SU-DHL-6 (cell line): ENCODE measurements around the gene CAPN12.

Source experiments
- H2AFZ ChIP-seq: fragments of 200-600 bp; sonication (generic); 2 replicates; pipeline ENCODE4 v1.6.1; 2014; ENCODE audit warnings: low read depth, mild to moderate bottlenecking, moderate library complexity, mixed read lengths, antibody characterized with exemption, low read length; ENCODE audit not compliant: severe bottlenecking
- H3F3A ChIP-seq: fragments of 200-600 bp; shearing (Covaris generic); 2 replicates; pipeline ENCODE4 v1.6.0; 2016; ENCODE audit warnings: antibody characterized with exemption, mild to moderate bottlenecking; ENCODE audit not compliant: insufficient read depth
- H3K27ac ChIP-seq: fragments of 200-600 bp; sonication (generic); 2 replicates; pipeline ENCODE4 v1.5.1; 2016; ENCODE audit warnings: low read depth, mild to moderate bottlenecking, low read length, moderate library complexity, mixed read lengths
- H3K27me3 ChIP-seq: fragments of 200-600 bp; sonication (generic), shearing (Covaris generic); 2 replicates; pipeline ENCODE4 v1.6.0; 2014; ENCODE audit warnings: mild to moderate bottlenecking, low read length
- H3K36me3 ChIP-seq: fragments of 200-600 bp; sonication (generic); 2 replicates; pipeline ENCODE4 v1.6.1; 2014; ENCODE audit warnings: mild to moderate bottlenecking, low read length, mixed read lengths
- H3K4me2 ChIP-seq: fragments of 300-600, 200-600 bp; shearing (Covaris generic), sonication (generic); 2 replicates; pipeline ENCODE4 v1.6.0; 2014; ENCODE audit warnings: low read length, low read depth, mild to moderate bottlenecking; ENCODE audit not compliant: poor library complexity, severe bottlenecking
- H3K4me3 ChIP-seq: fragments of 200-600 bp; sonication (generic); 2 replicates; pipeline ENCODE4 v1.5.1; 2014; ENCODE audit warnings: antibody characterized with exemption, low read length, mild to moderate bottlenecking, mixed read lengths; ENCODE audit not compliant: insufficient read depth, poor library complexity, severe bottlenecking
- H3K79me2 ChIP-seq: fragments of 200-600 bp; sonication (generic); 2 replicates; pipeline ENCODE4 v1.6.1; 2014; ENCODE audit warnings: mild to moderate bottlenecking, low read length, moderate library complexity; ENCODE audit not compliant: insufficient read depth
- H3K9ac ChIP-seq: fragments of 200-600 bp; sonication (generic); 2 replicates; pipeline ENCODE4 v1.7.0; 2014; ENCODE audit warnings: mild to moderate bottlenecking, low read length
- H3K9me2 ChIP-seq: fragments of 200-600 bp; sonication (generic); replicated peaks from 2 replicates; pipeline ENCODE4 v1.6.1; 2014; ENCODE audit warnings: low read length; ENCODE audit not compliant: insufficient read depth
- H3K9me3 ChIP-seq: fragments of 200-600 bp; sonication (generic); 2 replicates; pipeline ENCODE4 v1.6.1; 2014; ENCODE audit warnings: low read length, mixed read lengths; ENCODE audit not compliant: insufficient read depth
- H4K20me1 ChIP-seq: fragments of 200-600 bp; sonication (generic); 2 replicates; pipeline ENCODE4 v1.6.1; 2014; ENCODE audit warnings: low read depth, mild to moderate bottlenecking, antibody characterized with exemption, low read length, moderate library complexity, mixed read lengths
- CTCF ChIP-seq: fragments of 200-600 bp; sonication (generic); IDR thresholded peaks from one replicate; pipeline ENCODE4 v1.5.1; 2017; ENCODE audit warnings: antibody characterized with exemption, mild to moderate bottlenecking, low read length, moderate library complexity; ENCODE audit not compliant: insufficient read depth, poor library complexity, severe bottlenecking
- EZH2phosphoT487 ChIP-seq: fragments of 200-600 bp; sonication (generic), shearing (Covaris generic); conservative IDR thresholded peaks from 2 replicates; pipeline ENCODE4 v1.6.1; 2018; ENCODE audit warnings: mild to moderate bottlenecking, antibody characterized with exemption, low read length, moderate library complexity, mixed read lengths

Gene CAPN12

GRCh38 chr19:38702278-38702677, 42.0 kb downstream of the CAPN12 start:
- no peaks in the 10 kb centered on the region for H3K27me3 ChIP-seq
- H3K4me3 ChIP-seq, result no peak overlapping the region
- no peaks in the 10 kb centered on the region for H4K20me1 ChIP-seq
- H3K9me2 ChIP-seq, result no peaks in the 10 kb centered on the region
- H3K79me2 ChIP-seq, result peaks cover 20% of the 10 kb centered on the region; the same call in 1 of the 2 replicates
- H3K9ac ChIP-seq, result no peak overlapping the region
- H3K9me3 ChIP-seq, result no peaks in the 10 kb centered on the region
- TF ChIP-seq EZH2phosphoT487 (no peak), CTCF (no peak)
- no peaks in the 10 kb centered on the region for H3F3A ChIP-seq
- no peaks in the 10 kb centered on the region for H3K36me3 ChIP-seq
- H3K27ac ChIP-seq, result no peak overlapping the region
- H2AFZ ChIP-seq, result no peak overlapping the region
- H3K4me2 ChIP-seq, result no peak overlapping the region

- Histone ChIP-seq H2AFZ (no peak overlapping the region), H3K27ac (no peak overlapping the region), H4K20me1 (no peaks in the 10 kb centered on the region), H3K27me3 (no peaks in the 10 kb centered on the region), H3K9me3 (no peaks in the 10 kb centered on the region), H3K9ac (no peak overlapping the region), H3F3A (no peaks in the 10 kb centered on the region), H3K9me2 (no peaks in the 10 kb centered on the region), H3K4me3 (no peak overlapping the region), H3K36me3 (no peaks in the 10 kb centered on the region), H3K4me2 (no peak overlapping the region), H3K79me2 (peaks cover 27% of the 10 kb centered on the region; the same call in 1 of the 2 replicates)
- no peak for TF ChIP-seq EZH2phosphoT487
- no peak for TF ChIP-seq CTCF
These were observed 42.7 kb downstream of the CAPN12 start for GRCh38 chr19:38701455-38702063.

GRCh38 chr19:38700902-38701454, 43.3 kb downstream of the CAPN12 start:
- no peak overlapping the region for H2AFZ ChIP-seq
- no peaks in the 10 kb centered on the region for H3F3A ChIP-seq
- no peaks in the 10 kb centered on the region for H3K36me3 ChIP-seq
- TF ChIP-seq CTCF (no peak), EZH2phosphoT487 (no peak)
- no peak overlapping the region for H3K4me2 ChIP-seq
- H3K27ac ChIP-seq, result no peak overlapping the region
- H3K9ac ChIP-seq, result no peak overlapping the region
- peaks cover 32% of the 10 kb centered on the region for H3K79me2 ChIP-seq
- H3K4me3 ChIP-seq, result no peak overlapping the region
- H3K27me3 ChIP-seq, result no peaks in the 10 kb centered on the region
- H3K9me2 ChIP-seq, result no peaks in the 10 kb centered on the region
- no peaks in the 10 kb centered on the region for H3K9me3 ChIP-seq
- no peaks in the 10 kb centered on the region for H4K20me1 ChIP-seq
